Endothelial cell of umbilical vein (primary cell): ENCODE results near the gene SLC38A1. TPM values are rescaled to one million over a fixed set of nuclear protein-coding genes. Genes with fewer than 3 reads are reported as not detected.
A peak's percentile ranks its signal among the peaks of the same experiment; 100 is the strongest.

Source experiments
- BruUV-seq: library from RNA; stranded (reverse); fragments of 400-500 nt; replicated peaks from 2 replicates; lab custom pipeline; 2021; lab: Mats Ljungman, UMichigan
- CTCF ChIA-PET: fragments of 300-600, 350-600 bp; sonication (Branson Sonifier 250); formaldehyde crosslinking; loops from one replicate; lab custom pipeline; 2021; ENCODE audit warnings: antibody characterized with exemption, inconsistent platforms; lab: Charles Lee
- POLR2A ChIA-PET: fragments of 300-600, 350-600 bp; sonication (Branson Sonifier 250); formaldehyde crosslinking; loops from one replicate; lab custom pipeline; 2021; ENCODE audit warnings: antibody characterized with exemption, inconsistent platforms; lab: Charles Lee
- DNase-seq: peaks from one replicate; pipeline ENCODE4 v3.0.0-alpha.2; 2011; ENCODE audit warnings: low read depth, low spot score
- FAIRE-seq: peaks from 2 replicates; lab custom pipeline; 2011; peaks lifted over from hg19 to GRCh38; lab: Jason Lieb, UNC
- H2AFZ ChIP-seq: 2 replicates; pipeline ENCODE4 v1.6.0; 2012; ENCODE audit warnings: low read depth, low read length, control low read depth, inconsistent platforms
- H3K27ac ChIP-seq: 2 replicates; pipeline ENCODE4 v1.5.1; 2011; ENCODE audit warnings: low read depth, mild to moderate bottlenecking, control low read depth, low read length, moderate library complexity; ENCODE audit not compliant: insufficient read depth
- H3K27me3 ChIP-seq, 2 experiments: 2 replicates each; pipeline versions ENCODE4 v1.6.0 to v1.6.1; 2011; ENCODE audit warnings: low read length in 2 of 2, mixed read lengths in 1 of 2; ENCODE audit not compliant: control insufficient read depth in 2 of 2, insufficient read depth in 2 of 2
- H3K36me3 ChIP-seq, 2 experiments: 2 replicates in 1 of 2; 3 replicates in 1 of 2; pipeline ENCODE4 v1.5.1; 2011; ENCODE audit warnings: low read length in 2 of 2, mild to moderate bottlenecking in 1 of 2, moderate library complexity in 1 of 2; ENCODE audit not compliant: control insufficient read depth in 2 of 2, insufficient read depth in 2 of 2; ENCODE audit errors: extremely low read depth in 1 of 2
- H3K4me1 ChIP-seq: 3 replicates; pipeline ENCODE4 v1.5.1; 2011; ENCODE audit warnings: mild to moderate bottlenecking, low read length; ENCODE audit not compliant: control insufficient read depth, insufficient read depth; ENCODE audit errors: extremely low read depth
- H3K4me2 ChIP-seq: 2 replicates; pipeline ENCODE4 v1.6.1; 2011; ENCODE audit warnings: low read length, control low read depth, mixed read lengths; ENCODE audit not compliant: insufficient read depth
- H3K4me3 ChIP-seq, 3 experiments: fragments of 200-600 bp in 1 of 3; sonication (generic), shearing (Covaris generic) in 1 of 3; replicated peaks in 1 of 3; 2 replicates each; pipeline ENCODE4 v1.5.1; 2011 to 2016; ENCODE audit warnings: control low read depth in 3 of 3, low read length in 3 of 3, mild to moderate bottlenecking in 2 of 3, inconsistent platforms in 1 of 3, low read depth in 1 of 3, moderate library complexity in 1 of 3; ENCODE audit not compliant: insufficient read depth in 1 of 3
- H3K79me2 ChIP-seq: 2 replicates; pipeline ENCODE4 v1.6.0; 2012; ENCODE audit warnings: low read length, inconsistent platforms; ENCODE audit not compliant: control insufficient read depth, insufficient read depth
- H3K9ac ChIP-seq: replicated peaks from 2 replicates; pipeline ENCODE3; 2011; ENCODE audit warnings: low read length, control low read depth; ENCODE audit not compliant: insufficient read depth; ENCODE audit errors: extremely low read depth
- H3K9me1 ChIP-seq: replicated peaks from 3 replicates; pipeline ENCODE4 v1.6.0; 2011; ENCODE audit warnings: mild to moderate bottlenecking, low read length; ENCODE audit not compliant: control insufficient read depth, insufficient read depth; ENCODE audit errors: extremely low read depth
- H3K9me3 ChIP-seq: replicated peaks from 2 replicates; pipeline ENCODE4 v1.5.1; 2012; ENCODE audit warnings: low read length, inconsistent platforms; ENCODE audit not compliant: control insufficient read depth, insufficient read depth
- H4K20me1 ChIP-seq: replicated peaks from 2 replicates; pipeline ENCODE3; 2011; ENCODE audit warnings: mild to moderate bottlenecking, low read length; ENCODE audit not compliant: control insufficient read depth, insufficient read depth; ENCODE audit errors: extremely low read depth
- EZH2 ChIP-seq: IDR thresholded peaks from 2 replicates; pipeline ENCODE4 v1.6.1; 2012; ENCODE audit warnings: borderline replicate concordance, low read depth, mild to moderate bottlenecking, moderate library complexity, low read length, inconsistent platforms; ENCODE audit not compliant: severe bottlenecking
- JUN ChIP-seq: IDR thresholded peaks from 2 replicates; pipeline ENCODE4 v1.6.1; 2011; ENCODE audit warnings: borderline replicate concordance, low read depth; ENCODE audit not compliant: insufficient read length, insufficient read depth
- MAX ChIP-seq: IDR thresholded peaks from 2 replicates; pipeline ENCODE4 v1.6.1; 2011; ENCODE audit not compliant: insufficient read depth, insufficient read length
- POLR2A ChIP-seq: IDR thresholded peaks from 2 replicates; pipeline ENCODE4 v1.6.1; 2012; ENCODE audit warnings: low read depth, mild to moderate bottlenecking, control low read depth, low read length
- dilution Hi-C: fragments of 300-500 bp; cut with MboI; formaldehyde crosslinking; loops from one replicate; pipeline ENCODE4 v1.15.0; 2019; ENCODE audit warnings: low sequenced_read_pairs; ENCODE audit not compliant: extremely low pct_ligation_motif_present
- intact Hi-C: fragments of 100-400 bp; cut with micrococcal nuclease; formaldehyde crosslinking; loops from one replicate; pipeline ENCODE4 v1.10.0; 2022
- polyA plus RNA-seq, 4 experiments: library from polyadenylated mRNA; depleted of rRNA in 3 of 4; stranded (reverse) in 3 of 4; unstranded in 1 of 4; fragments of >200 nt; gene quantifications; 2 replicates each; pipeline versions ENCODE4 v1.2.1 to v1.2.3, GENCODE V29; 2011 to 2012; ENCODE audit warnings: missing spikeins in 1 of 4
- total RNA-seq: library from RNA; stranded (reverse); gene quantifications from 2 replicates; pipeline ENCODE4 v1.2.3, GENCODE V29; 2021

Gene SLC38A1
- total and polyA plus RNA-seq, 2 donors (not counting 3 experiments of a cell fraction or from before 2014, with no cell fraction given): 23.6 to 86.4 TPM

GRCh38 chr12:46136249-46136648 is 132.6 kb downstream of the SLC38A1 start:
- no TSS peak for BruUV-seq
- DNase-seq (no peak), FAIRE-seq (no peak)
- ChIA-PET CTCF (interaction anchor here (3.2 kb wide), 1 partner anchor 10 kb away, joined by 14 read pairs; no protein-coding TSS in a partner anchor), POLR2A (no interaction called here)
- Histone ChIP-seq H3K9me1 (no peaks in the 10 kb centered on the region), H3K79me2 (no peaks in the 10 kb centered on the region), H3K36me3 (no peaks in the 10 kb centered on the region), H3K4me1 (no peaks in the 10 kb centered on the region), H2AFZ (no peak overlapping the region), H4K20me1 (no peaks in the 10 kb centered on the region), H3K9me3 (no peaks in the 10 kb centered on the region), H3K4me2 (no peak overlapping the region), H3K27me3 (peaks cover 20 to 53% of the 10 kb centered on the region in 2 experiments), H3K4me3 (no peak overlapping the region), H3K27ac (no peak overlapping the region), H3K9ac (no peak overlapping the region)
- TF ChIP-seq JUN: no peak
- no peak for TF ChIP-seq MAX
- TF ChIP-seq EZH2: no peak
- dilution Hi-C loops: no loop called here
- intact Hi-C loops: no loop called here

- Histone ChIP-seq H3K79me2 (no peaks in the 10 kb centered on the region), H3K9ac (no peak overlapping the region), H3K27me3 (peaks cover 20 to 54% of the 10 kb centered on the region in 2 experiments), H3K36me3 (no peaks in the 10 kb centered on the region), H3K27ac (no peak overlapping the region), H3K4me1 (no peaks in the 10 kb centered on the region), H3K9me1 (no peaks in the 10 kb centered on the region), H2AFZ (no peak overlapping the region), H3K4me3 (no peak overlapping the region), H3K4me2 (no peak overlapping the region), H3K9me3 (no peaks in the 10 kb centered on the region), H4K20me1 (no peaks in the 10 kb centered on the region)
- dilution Hi-C loops (no loop called here), intact Hi-C loops (no loop called here)
- ChIA-PET POLR2A (no interaction called here), CTCF (interaction anchor here (3.2 kb wide), 1 partner anchor 10 kb away, joined by 14 read pairs; no protein-coding TSS in a partner anchor)
- no TSS peak for BruUV-seq
- TF ChIP-seq EZH2 (peak; percentile 11), POLR2A (no peak)
- FAIRE-seq: no peak
- no peak for DNase-seq
Observed at GRCh38 chr12:46135750-46136149, 133.1 kb downstream of the SLC38A1 start.
